ENCODE results near the gene DNAH9.

DNAH9 gene

DNA sequence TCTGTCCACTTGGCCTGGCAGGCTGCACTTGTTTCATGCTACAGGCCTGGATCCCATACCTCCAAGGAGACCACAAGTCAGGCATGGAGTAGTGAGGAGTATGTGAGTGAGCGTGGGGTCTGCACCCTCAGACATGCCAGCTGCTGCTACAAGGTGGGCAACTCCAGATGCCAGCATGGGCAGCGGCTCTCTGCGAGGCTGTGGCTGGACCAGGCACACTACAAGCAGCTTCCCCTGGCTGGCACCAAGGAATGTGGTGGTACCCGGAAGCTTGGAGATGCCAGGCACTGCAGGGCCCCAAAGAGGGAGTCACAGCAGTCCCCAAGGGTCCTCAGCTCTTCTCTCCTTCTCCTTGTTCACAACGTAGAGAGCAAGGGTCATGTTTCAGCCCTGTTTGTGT lies 16.1 kb upstream of the DNAH9 start:
- Histone ChIP-seq H3K4me1 (no peaks in the 10 kb centered on the region), H3K27me3 (no peaks in the 10 kb centered on the region), H3K4me2 (no peak overlapping the region), H3K4me3 (no peak overlapping the region), H3K9me3 (replicated peaks in 1 of 11) (peaks cover 11 to 25% (median 21%) of the 10 kb centered on the region in 11 experiments), H4K20me1 (no peaks in the 10 kb centered on the region), H3K36me3 (no peaks in the 10 kb centered on the region; a peak in 1 of 22 replicates), H3K27ac (no peak overlapping the region), H3K9ac (no peak overlapping the region)
- no peak for TF ChIP-seq Cebpa-rat (IDR thresholded peaks at IDR 0.05)

DNA sequence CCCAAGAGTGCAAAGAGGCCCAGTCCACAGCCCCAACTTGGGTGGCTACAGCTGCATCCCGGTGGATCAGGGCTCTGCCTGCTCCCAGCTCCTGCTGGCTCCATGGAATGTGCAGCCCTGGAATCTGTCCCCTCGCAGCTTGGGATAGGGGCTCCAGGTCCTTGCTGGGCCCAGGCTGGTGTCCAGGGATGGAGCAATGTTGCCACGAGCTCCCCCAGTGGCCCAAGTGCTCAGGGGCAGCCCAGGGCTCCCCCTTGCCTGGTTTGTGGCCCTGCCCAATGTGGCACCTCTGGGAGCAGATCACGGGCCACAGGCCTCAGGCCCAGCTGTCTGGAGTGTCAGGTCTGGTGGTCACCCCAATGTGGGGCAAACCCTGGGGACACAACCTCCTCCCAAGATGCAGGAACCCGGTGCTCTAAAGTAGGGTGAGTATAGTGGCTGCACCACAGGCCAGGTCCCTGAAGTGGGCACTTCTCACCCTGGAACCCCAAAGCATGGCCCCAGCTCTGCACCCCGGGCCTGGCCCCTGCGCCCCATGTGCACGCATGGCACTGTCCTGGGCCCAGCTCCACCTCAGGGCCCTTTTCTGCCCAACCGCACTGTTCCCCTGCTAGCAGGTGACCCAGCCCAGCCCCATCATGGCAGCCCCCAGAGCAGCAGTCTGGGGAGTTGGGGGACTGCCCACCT lies 14.8 kb upstream of the DNAH9 start:
- H4K20me1 ChIP-seq = no peaks in the 10 kb centered on the region

DNA sequence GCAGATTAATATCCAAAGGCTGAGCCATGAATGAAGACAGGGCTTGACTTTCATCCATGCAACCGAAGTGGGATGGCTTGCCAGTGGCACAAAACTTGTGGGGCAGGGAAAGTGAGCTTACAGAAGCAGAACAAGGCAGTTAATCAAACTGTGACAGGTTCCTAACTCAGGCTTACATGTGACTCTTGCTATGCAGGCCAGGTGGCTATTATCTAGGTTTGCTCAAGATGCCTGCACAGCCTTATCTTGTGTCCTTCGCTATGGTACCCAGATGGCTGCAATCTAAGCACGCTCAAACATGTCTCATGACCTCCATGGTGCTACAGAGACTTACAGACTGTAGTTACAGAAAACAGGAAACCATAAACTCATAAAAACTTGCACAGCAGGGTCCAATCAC lies 8.6 kb upstream of the DNAH9 start:
- H3K9ac ChIP-seq = no peak overlapping the region
- no peak for TF ChIP-seq Cebpa-rat (IDR thresholded peaks at IDR 0.05)
- no peaks in the 10 kb centered on the region for H3K27me3 ChIP-seq

More for the DNA sequence above, 14.8 kb upstream of the DNAH9 start:
- no peak overlapping the region for H3K4me3 ChIP-seq
- no peak for TF ChIP-seq Cebpa-rat (IDR thresholded peaks at IDR 0.05)
- H3K36me3 ChIP-seq = no peaks in the 10 kb centered on the region; a peak in 1 of 22 replicates
- no peak overlapping the region for H3K4me2 ChIP-seq
- no peaks in the 10 kb centered on the region for H3K27me3 ChIP-seq
- peaks cover 11 to 25% (median 21%) of the 10 kb centered on the region in 11 experiments for H3K9me3 ChIP-seq (replicated peaks in 1 of 11)
- no peaks in the 10 kb centered on the region for H3K4me1 ChIP-seq
- H3K27ac ChIP-seq = no peak overlapping the region
- H3K9ac ChIP-seq = no peak overlapping the region

DNA sequence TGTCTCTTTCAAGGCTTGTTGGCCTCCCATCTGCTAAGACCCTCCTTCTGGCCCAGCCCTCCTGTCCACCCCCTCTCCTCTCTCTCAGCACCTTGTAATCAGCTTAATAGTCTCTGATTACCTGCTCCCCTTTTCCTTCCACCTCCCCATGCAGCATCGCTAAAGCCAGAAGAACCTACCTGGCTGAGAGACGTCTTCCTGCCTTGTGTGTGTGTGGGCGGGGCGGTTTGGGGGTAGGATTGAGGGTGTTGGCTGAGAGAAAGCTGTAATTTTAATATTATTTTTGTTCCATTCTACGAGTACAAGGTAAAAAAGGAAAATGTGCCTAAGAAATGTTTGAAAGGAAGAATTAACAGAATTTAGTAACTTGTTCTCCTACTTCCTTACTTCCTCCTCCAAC lies 3.4 kb downstream of the DNAH9 start:
- H3K4me2 ChIP-seq = no peak overlapping the region
- H3K4me1 ChIP-seq = no peaks in the 10 kb centered on the region
- no peaks in the 10 kb centered on the region for H3K27me3 ChIP-seq
- H3K9ac ChIP-seq = no peak overlapping the region
- peaks cover 6 to 10% (median 9%) of the 10 kb centered on the region in 11 experiments; a peak in 21 of 22 replicates for H3K9me3 ChIP-seq (replicated peaks in 1 of 11)
- no peak for TF ChIP-seq Cebpa-rat (IDR thresholded peaks at IDR 0.05)
- no peak overlapping the region for H3K4me3 ChIP-seq
- H3K36me3 ChIP-seq = no peaks in the 10 kb centered on the region
- no peak overlapping the region for H3K27ac ChIP-seq
- no peaks in the 10 kb centered on the region for H4K20me1 ChIP-seq

More for the DNA sequence above, 8.6 kb upstream of the DNAH9 start:
- no peak overlapping the region for H3K4me3 ChIP-seq
- no peaks in the 10 kb centered on the region for H3K4me1 ChIP-seq
- H3K36me3 ChIP-seq = no peaks in the 10 kb centered on the region
- H4K20me1 ChIP-seq = no peaks in the 10 kb centered on the region
- no peak overlapping the region for H3K27ac ChIP-seq
- no peak overlapping the region for H3K4me2 ChIP-seq
- H3K9me3 ChIP-seq (replicated peaks in 1 of 11) = no peaks in the 10 kb centered on the region

DNA sequence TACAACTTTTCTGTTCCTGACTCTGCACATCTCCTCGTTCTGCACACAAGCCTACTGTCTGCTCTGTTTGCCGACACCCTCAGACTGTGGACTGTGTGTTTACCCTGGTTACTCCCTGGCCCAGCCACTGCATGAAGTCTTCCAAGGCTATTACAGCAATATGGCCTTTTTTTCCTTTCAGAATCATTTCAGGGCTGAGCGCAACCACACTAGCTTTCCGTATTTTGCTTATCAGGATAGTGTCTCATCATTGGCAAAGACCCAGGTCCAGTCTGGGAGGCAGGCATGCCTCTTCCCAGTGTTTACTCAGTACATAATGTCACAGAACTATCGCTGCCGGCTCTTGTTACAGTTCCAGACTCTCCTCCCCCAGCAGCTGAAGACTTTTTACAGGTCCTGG lies 10.1 kb downstream of the DNAH9 start:
- Histone ChIP-seq H3K9me3 (replicated peaks in 1 of 11) (no peaks in the 10 kb centered on the region), H3K27ac (no peak overlapping the region), H3K9ac (no peak overlapping the region), H3K4me2 (no peak overlapping the region), H3K4me3 (no peak overlapping the region), H3K27me3 (no peaks in the 10 kb centered on the region), H3K4me1 (no peaks in the 10 kb centered on the region), H4K20me1 (no peaks in the 10 kb centered on the region), H3K36me3 (no peaks in the 10 kb centered on the region)
- TF ChIP-seq Cebpa-rat (IDR thresholded peaks at IDR 0.05) = no peak

DNA sequence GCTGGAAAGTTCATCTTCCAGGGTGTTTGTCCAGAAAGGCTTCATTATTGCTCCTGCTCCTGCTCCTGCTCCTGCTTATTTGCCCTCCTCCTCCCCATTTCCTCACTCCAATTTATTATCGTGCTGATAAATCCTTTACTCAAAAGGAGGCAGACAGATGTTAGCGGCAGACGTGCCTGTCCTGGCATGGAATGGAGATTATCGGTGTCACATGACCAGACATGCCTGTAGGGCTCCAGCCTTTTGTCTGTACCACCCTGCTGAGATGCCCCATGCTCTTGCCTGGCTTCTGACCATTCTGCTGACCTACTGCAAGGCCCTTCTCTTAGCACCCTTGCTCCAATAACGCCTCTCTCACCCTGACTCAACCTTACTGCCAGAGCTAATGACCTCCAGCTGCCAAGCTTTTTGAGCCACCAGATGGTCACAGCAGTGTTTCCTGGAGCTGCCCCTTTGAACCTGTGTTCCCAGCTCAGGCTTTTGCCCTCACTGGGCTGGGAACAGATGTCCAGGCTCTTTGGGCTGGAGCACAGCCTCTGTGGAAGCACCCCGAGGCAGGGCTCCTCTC lies 12.8 kb downstream of the DNAH9 start:
- no peaks in the 10 kb centered on the region for H3K27me3 ChIP-seq
- no peaks in the 10 kb centered on the region for H3K36me3 ChIP-seq
- no peak overlapping the region for H3K4me2 ChIP-seq
- no peaks in the 10 kb centered on the region for H4K20me1 ChIP-seq
- no peak overlapping the region for H3K4me3 ChIP-seq
- TF ChIP-seq Cebpa-rat (IDR thresholded peaks at IDR 0.05) = no peak
- no peak overlapping the region for H3K9ac ChIP-seq
- H3K9me3 ChIP-seq (replicated peaks in 1 of 11) = no peaks in the 10 kb centered on the region
- H3K27ac ChIP-seq = no peak overlapping the region
- no peaks in the 10 kb centered on the region for H3K4me1 ChIP-seq

DNA sequence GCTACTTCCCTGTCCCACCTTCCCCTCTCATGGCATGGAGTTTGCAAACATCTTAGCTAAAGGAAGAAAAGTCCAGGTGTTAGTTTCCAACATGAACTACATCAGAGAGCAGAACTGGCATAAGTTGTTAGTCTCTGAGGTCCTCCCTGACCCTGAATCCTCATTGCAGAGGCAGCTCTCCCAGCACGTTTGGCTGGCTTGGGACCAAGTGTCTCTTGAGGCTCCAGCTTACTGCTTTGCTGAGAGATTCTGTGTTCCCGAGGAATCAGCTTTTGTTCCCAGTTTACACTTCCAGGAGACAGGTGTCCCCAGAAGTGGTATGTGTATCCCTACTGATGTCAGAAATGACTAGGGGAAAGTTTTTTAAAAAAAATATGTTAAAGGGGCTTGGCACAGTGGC lies 14.7 kb downstream of the DNAH9 start:
- no peak for TF ChIP-seq Cebpa-rat (IDR thresholded peaks at IDR 0.05)
- H3K9me3 ChIP-seq (replicated peaks in 1 of 11) = no peaks in the 10 kb centered on the region
- H4K20me1 ChIP-seq = no peaks in the 10 kb centered on the region
- H3K27me3 ChIP-seq = no peaks in the 10 kb centered on the region
- no peak overlapping the region for H3K9ac ChIP-seq
- H3K4me1 ChIP-seq = no peaks in the 10 kb centered on the region
- no peak overlapping the region for H3K4me3 ChIP-seq
- no peak overlapping the region for H3K4me2 ChIP-seq
- H3K36me3 ChIP-seq = no peaks in the 10 kb centered on the region
- H3K27ac ChIP-seq = no peak overlapping the region

DNA sequence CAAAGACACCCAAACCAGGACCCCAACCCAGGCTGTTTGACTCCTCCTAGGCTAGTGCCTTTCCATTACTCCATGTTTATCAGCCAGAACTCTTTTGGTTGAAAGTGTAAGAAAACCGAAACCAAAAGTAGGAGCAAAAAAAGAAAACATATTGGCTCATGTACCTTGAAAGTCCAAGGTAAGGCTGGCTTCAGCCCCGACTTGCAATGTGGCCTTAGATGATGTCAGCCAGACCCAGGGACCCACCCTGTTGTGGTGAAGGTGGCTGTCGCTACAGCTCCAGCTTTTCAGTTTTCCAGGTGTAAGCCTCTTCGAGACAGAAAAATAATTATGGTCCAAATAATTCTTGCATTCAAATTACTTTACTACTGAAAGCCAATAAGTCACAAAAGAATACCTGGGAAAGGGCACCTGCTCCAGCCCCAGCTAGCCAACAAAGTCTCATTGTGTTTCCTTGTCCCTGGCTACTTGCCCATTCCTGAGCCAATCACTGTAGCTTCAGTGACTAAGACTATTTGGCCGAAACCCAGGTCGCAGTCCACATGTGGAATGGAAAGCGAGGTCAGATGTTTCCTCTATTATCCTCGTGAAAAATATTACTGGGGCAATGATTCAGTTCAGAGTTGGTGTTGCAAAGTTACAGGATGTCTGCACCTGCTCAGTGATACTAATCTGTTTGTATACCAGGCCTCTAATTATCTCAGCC lies 20.7 kb downstream of the DNAH9 start:
- H4K20me1 ChIP-seq = no peaks in the 10 kb centered on the region
- H3K27me3 ChIP-seq = no peaks in the 10 kb centered on the region
- no peak overlapping the region for H3K4me2 ChIP-seq
- TF ChIP-seq Cebpa-rat (IDR thresholded peaks at IDR 0.05) = no peak
- H3K4me1 ChIP-seq = no peaks in the 10 kb centered on the region
- no peaks in the 10 kb centered on the region for H3K36me3 ChIP-seq
- no peak overlapping the region for H3K9ac ChIP-seq
- no peak overlapping the region for H3K4me3 ChIP-seq
- H3K27ac ChIP-seq = no peak overlapping the region
- no peaks in the 10 kb centered on the region for H3K9me3 ChIP-seq (replicated peaks in 1 of 11)

DNA sequence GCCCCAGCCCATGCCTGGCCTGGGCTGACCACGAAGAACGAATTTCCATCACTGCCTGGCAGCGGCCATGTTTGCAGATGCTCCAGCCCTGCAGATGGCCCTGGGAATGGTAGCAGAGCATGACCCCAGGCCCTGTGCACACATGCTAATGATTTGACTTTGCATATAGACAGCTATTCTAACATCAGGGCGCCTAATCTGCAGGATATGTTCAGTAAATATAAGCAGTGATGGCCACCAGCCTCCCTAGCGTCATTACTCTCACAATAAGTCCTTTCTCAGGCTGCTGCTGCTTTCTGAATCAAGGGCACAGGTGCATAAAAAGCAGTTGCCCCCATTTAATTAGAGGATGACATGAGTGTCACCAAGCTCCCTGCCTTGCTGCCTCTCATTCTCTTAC lies 24.2 kb downstream of the DNAH9 start:
- no peaks in the 10 kb centered on the region for H3K36me3 ChIP-seq
- H3K9me3 ChIP-seq (replicated peaks in 1 of 11) = no peaks in the 10 kb centered on the region
- TF ChIP-seq Cebpa-rat (IDR thresholded peaks at IDR 0.05) = no peak
- no peak overlapping the region for H3K4me2 ChIP-seq
- H3K9ac ChIP-seq = no peak overlapping the region
- H3K4me3 ChIP-seq = no peak overlapping the region
- no peaks in the 10 kb centered on the region for H3K27me3 ChIP-seq
- H3K4me1 ChIP-seq = no peaks in the 10 kb centered on the region
- H3K27ac ChIP-seq = no peak overlapping the region
- H4K20me1 ChIP-seq = no peaks in the 10 kb centered on the region

DNA sequence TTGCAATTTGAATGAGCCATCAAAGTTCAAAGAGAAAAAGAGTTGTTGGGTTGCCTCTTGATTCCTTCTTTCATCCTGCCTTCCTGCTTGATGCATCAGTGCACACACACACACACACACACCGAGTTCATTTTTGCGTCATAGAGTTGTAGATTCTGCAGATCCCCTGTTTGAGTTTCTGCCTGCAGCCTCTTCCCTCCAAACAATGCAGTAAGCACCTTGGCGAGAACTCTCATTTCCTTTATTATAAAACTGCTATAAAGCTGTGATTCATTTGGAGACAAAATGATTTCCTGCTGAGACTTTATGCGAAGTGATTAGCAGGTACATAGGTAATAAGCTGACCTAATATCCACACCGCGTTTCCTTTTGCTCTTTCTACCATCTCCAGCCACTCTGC lies 26.7 kb downstream of the DNAH9 start:
- Histone ChIP-seq H3K36me3 (no peaks in the 10 kb centered on the region), H3K4me3 (no peak overlapping the region), H3K27ac (no peak overlapping the region), H3K9ac (no peak overlapping the region), H4K20me1 (no peaks in the 10 kb centered on the region), H3K4me1 (no peaks in the 10 kb centered on the region), H3K27me3 (no peaks in the 10 kb centered on the region), H3K4me2 (no peak overlapping the region), H3K9me3 (replicated peaks in 1 of 11) (no peaks in the 10 kb centered on the region)
- no peak for TF ChIP-seq Cebpa-rat (IDR thresholded peaks at IDR 0.05)

Measured in BLaER1 treated with 17β-estradiol and CSF1 and Interleukin-3, amounts not matched to agents 10 nM and 100 nM (cell line).